ENCODE results near the gene KCNQ1OT1. TPM values are rescaled to one million over a fixed set of nuclear protein-coding genes. Genes with fewer than 3 reads are reported as not detected.

KCNQ1OT1 gene
- total and polyA plus RNA-seq, 2 of the 4 experiments (the other 2 are of a cell fraction) = 0.14 to 2.0 TPM

DNA sequence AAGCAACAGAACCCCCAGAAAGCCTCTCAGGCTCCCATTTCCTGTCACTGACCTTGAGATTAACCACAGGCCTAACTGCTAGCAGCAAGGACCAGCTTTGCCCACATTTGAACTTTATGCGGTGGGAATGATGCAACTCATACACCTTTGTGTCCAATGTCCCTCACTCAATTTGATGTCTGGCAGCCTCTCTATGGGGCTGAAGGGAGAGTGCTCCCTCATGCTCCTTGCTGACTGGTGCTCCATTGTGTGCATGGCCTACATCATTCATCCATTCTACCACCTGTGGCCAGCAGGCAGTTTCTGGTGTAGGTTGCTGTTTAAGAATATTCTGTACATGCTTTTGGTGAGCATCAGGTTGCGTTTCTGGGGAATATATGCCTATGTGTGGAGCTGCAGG lies 31.9 kb downstream of the KCNQ1OT1 start:
- ATAC-seq (ENCODE audit: low read depth) (no peak), DNase-seq (no peak)
- no CpG with 5 or more reads among the region's 2 CpGs for WGBS, 2 experiments (ENCODE audit: extremely low coverage in 2 of 2, insufficient read length in 1 of 2)
- no peaks in the 10 kb centered on the region for H3K4me1 ChIP-seq (ENCODE audit: control insufficient read depth, insufficient read depth, low read length)
- no peak overlapping the region for H3K4ac ChIP-seq (ENCODE audit: low read depth, low read length)
- no peak overlapping the region for H3K4me3 ChIP-seq (ENCODE audit: insufficient read depth, low read depth, low read length)
- no TSS peak for BruUV-seq (replicated peaks)
- H2BK15ac ChIP-seq (ENCODE audit: low read depth, low read length) = no peak overlapping the region
- peaks cover 11 to 53% of the 10 kb centered on the region in 2 experiments; a peak in 3 of 4 replicates for H3K79me1 ChIP-seq (ENCODE audit: low read depth in 1 of 2, low read length in 2 of 2)
- no peak overlapping the region for H3K18ac ChIP-seq (ENCODE audit: low read depth, low read length)
- no peak overlapping the region for H3K14ac ChIP-seq (replicated peaks; ENCODE audit: low read depth, low read length)
- H3K27me3 ChIP-seq (ENCODE audit: control insufficient read depth, insufficient read depth, low read length) = peaks cover 4% of the 10 kb centered on the region; the same call in 1 of the 2 replicates
- POLR2A ChIA-PET (ENCODE audit: unreplicated experiment) = no interaction called here
- H4K8ac ChIP-seq (ENCODE audit: low read depth in 2 of 2, low read length in 2 of 2) = no peak overlapping the region
- CTCF ChIA-PET = no interaction called here
- no peak overlapping the region for H2BK120ac ChIP-seq (ENCODE audit: low read depth, low read length)
- H3K4me2 ChIP-seq (ENCODE audit: low read depth, low read length) = no peak overlapping the region
- peaks cover 10% of the 10 kb centered on the region; the same call in 1 of the 2 replicates for H3K9me3 ChIP-seq (ENCODE audit: control insufficient read depth, insufficient read depth, low read length)
- H2AK9ac ChIP-seq (replicated peaks; ENCODE audit: low read depth, low read length, poor library complexity) = no peak overlapping the region
- no peak overlapping the region for H2BK20ac ChIP-seq (ENCODE audit: low read depth, low read length)
- no peak overlapping the region for H3K23ac ChIP-seq (ENCODE audit: low read depth, low read length)
- no peak for TF ChIP-seq MAFK (IDR thresholded peaks at IDR 0.05; ENCODE audit: low read depth, low read length)
- TF ChIP-seq CHD1 (IDR thresholded peaks at IDR 0.05; ENCODE audit: low read depth, low read length) = no peak
- TF ChIP-seq, protein P1, sequence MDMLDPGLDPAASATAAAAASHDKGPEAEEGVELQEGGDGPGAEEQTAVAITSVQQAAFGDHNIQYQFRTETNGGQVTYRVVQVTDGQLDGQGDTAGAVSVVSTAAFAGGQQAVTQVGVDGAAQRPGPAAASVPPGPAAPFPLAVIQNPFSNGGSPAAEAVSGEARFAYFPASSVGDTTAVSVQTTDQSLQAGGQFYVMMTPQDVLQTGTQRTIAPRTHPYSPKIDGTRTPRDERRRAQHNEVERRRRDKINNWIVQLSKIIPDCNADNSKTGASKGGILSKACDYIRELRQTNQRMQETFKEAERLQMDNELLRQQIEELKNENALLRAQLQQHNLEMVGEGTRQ (IDR thresholded peaks at IDR 0.05; ENCODE audit: low read depth, low read length) = no peak
- no peak for TF ChIP-seq RCOR1 (IDR thresholded peaks at IDR 0.05; ENCODE audit: insufficient replicate concordance, low read length)
- TF ChIP-seq, protein P2, sequence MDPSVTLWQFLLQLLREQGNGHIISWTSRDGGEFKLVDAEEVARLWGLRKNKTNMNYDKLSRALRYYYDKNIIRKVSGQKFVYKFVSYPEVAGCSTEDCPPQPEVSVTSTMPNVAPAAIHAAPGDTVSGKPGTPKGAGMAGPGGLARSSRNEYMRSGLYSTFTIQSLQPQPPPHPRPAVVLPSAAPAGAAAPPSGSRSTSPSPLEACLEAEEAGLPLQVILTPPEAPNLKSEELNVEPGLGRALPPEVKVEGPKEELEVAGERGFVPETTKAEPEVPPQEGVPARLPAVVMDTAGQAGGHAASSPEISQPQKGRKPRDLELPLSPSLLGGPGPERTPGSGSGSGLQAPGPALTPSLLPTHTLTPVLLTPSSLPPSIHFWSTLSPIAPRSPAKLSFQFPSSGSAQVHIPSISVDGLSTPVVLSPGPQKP (IDR thresholded peaks at IDR 0.05; ENCODE audit: borderline replicate concordance, low read depth, low read length) = no peak
- no peak for TF ChIP-seq POLR2A (IDR thresholded peaks at IDR 0.05; ENCODE audit: low read depth, low read length)
- TF ChIP-seq FOS (IDR thresholded peaks at IDR 0.05; ENCODE audit: low read depth, low read length) = no peak
- no peak for TF ChIP-seq SMC3 (IDR thresholded peaks at IDR 0.05; ENCODE audit: low read depth, low read length)
- no peak for TF ChIP-seq CEBPB (IDR thresholded peaks at IDR 0.05; ENCODE audit: low read depth, low read length)
- no peak for TF ChIP-seq MXI1 (IDR thresholded peaks at IDR 0.05; ENCODE audit: borderline replicate concordance, low read depth, low read length)
- TF ChIP-seq RAD21 (IDR thresholded peaks at IDR 0.05; ENCODE audit: low read length) = no peak
- TF ChIP-seq CTCF (conservative IDR thresholded peaks at IDR 0.05; ENCODE audit: low read depth, low read length) = no peak
- no peak overlapping the region for H2AFZ ChIP-seq (replicated peaks; ENCODE audit: low read length, poor library complexity)
- peaks cover 59% of the 10 kb centered on the region for H4K20me1 ChIP-seq (ENCODE audit: insufficient read depth, low read length)
- H3K36me3 ChIP-seq (ENCODE audit: control insufficient read depth, insufficient read depth, low read length) = peaks cover 13% of the 10 kb centered on the region
- peaks cover 4% of the 10 kb centered on the region; the same call in 1 of the 2 replicates for H3K9me1 ChIP-seq (ENCODE audit: insufficient read depth, low read length)
- no peak overlapping the region for H3K56ac ChIP-seq (ENCODE audit: extremely low read depth, insufficient read depth, low read length)
- no peak overlapping the region for H2BK5ac ChIP-seq (ENCODE audit: low read depth, low read length, poor library complexity, severe bottlenecking)
- H4K91ac ChIP-seq (ENCODE audit: insufficient read depth, low read depth, low read length) = no peak overlapping the region
- dilution Hi-C loops (cut with HindIII; ENCODE audit: low sequenced_read_pairs, unreplicated experiment) (no loop called here), intact Hi-C loops (cut with micrococcal nuclease) (no loop called here), in situ Hi-C loops (cut with MboI; ENCODE audit: low sequenced_read_pairs) (no loop called here)
- no peak overlapping the region for H3K27ac ChIP-seq (ENCODE audit: insufficient read depth, low read length)
- H2AK5ac ChIP-seq (ENCODE audit: low read depth, low read length) = no peak overlapping the region
- H4K5ac ChIP-seq (ENCODE audit: low read depth, low read length) = no peak overlapping the region
- no peak overlapping the region for H3K9ac ChIP-seq (ENCODE audit: low read depth, low read length)
